HG03025 (cell line): ENCODE data around the gene RETREG1.
"Not testable (repeated sequence)": the region's sequence is repeated elsewhere in the genome, so short reads cannot be mapped to it uniquely, and the experiment has no call there.

ENCODE experiments used
- ATAC-seq: cut with Tn5 transposase; IDR thresholded peaks from one replicate; pipeline ENCODE4 v1.9.1; 2021; ENCODE audit warnings: mild to moderate bottlenecking, moderate library complexity; ENCODE audit not compliant: unreplicated experiment, low FRiP score

The RETREG1 gene

DNA sequence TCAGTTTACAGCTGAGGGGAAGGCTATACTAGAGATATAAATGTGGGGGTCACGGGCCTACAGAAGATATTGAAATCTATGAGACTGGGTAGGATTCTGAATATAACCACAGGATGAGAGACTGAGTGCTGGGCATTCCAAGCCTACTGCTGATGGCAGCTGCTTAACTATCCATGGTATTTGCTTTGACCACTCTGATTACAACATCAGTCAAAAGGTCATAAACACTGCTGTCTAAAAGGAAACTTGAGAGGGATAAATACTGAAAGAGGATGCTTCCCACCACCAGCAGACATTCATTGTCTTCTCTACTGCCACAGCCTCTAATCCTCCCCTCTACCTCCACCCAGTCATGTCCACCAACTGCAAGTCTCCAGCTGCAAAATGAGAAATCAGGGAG is 155.0 kb downstream of the RETREG1 start:
- ATAC-seq, result no peak

DNA sequence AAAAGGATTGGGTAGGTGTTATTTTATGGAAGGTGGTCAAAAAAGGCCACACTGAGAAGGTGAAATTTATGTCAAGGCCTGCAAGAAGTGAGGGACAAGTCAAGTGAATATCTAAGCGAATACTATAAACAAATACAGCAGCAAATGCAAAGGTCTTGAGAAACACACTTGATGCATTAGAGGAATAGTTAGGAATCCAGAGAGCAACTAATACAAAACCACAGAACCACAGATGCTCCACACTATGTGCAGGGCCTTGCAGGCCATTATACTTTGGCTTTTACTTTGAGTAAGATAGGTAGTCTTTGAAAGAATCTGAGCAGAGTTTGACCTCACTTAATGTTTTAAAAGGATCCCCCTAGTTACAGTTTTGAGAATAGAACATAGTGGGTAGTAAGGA is 155.8 kb downstream of the RETREG1 start:
- no peak for ATAC-seq

DNA sequence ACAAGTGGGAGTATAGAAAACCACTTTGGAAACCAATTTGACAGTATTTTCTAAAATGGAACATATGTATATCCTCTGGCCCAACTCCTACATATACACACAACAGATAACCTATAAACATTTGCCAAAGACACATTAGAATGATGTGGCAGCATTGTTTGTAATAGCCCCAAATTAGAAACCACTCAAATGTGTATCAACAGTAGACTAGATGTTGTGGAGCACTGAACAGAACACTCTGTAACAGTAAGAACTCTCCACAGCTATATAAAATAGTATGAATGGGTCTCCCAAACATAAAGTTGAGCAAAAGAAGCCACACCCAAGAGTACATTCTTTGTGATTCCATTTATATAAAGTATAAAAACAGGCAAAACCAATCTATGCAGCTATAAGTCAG is 157.3 kb downstream of the RETREG1 start:
- ATAC-seq, result no peak

DNA sequence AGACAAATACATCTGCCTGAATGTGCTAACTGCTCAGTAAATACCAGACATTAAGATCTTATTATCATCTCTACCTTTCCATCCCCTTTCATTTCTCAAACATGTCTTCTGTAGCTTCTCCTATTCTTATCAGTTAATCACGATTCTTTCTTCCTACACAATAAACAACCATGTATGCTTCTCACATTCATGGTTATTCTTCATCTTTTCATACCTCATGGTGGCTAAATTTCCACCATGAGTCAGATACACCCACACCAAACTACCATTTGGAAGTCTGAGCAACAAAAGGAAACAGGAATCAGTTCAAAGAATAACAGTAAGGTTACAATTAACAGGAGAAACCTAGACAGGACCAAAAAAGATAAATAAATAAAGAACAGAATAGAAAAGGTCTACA is 158.9 kb downstream of the RETREG1 start:
- ATAC-seq, result no peak

DNA sequence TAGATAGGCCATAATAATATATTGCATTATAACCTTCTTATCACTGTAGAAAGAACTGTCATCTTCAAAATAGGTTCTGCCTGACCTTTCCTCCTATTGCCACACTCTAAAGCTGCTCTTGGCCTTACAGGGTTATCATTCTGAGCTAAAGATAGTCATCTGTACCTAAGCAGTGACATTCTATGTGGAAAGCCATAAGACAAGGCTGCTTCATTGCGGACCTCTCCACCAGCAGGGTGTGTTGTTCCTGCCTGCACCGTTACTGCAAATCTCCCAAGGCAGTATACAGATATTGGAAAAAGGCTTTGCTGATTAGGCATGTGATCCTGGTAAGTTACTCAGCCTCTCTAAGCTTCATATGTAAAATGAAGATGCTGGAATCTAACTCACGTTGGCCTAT is 159.3 kb downstream of the RETREG1 start:
- no peak for ATAC-seq

DNA sequence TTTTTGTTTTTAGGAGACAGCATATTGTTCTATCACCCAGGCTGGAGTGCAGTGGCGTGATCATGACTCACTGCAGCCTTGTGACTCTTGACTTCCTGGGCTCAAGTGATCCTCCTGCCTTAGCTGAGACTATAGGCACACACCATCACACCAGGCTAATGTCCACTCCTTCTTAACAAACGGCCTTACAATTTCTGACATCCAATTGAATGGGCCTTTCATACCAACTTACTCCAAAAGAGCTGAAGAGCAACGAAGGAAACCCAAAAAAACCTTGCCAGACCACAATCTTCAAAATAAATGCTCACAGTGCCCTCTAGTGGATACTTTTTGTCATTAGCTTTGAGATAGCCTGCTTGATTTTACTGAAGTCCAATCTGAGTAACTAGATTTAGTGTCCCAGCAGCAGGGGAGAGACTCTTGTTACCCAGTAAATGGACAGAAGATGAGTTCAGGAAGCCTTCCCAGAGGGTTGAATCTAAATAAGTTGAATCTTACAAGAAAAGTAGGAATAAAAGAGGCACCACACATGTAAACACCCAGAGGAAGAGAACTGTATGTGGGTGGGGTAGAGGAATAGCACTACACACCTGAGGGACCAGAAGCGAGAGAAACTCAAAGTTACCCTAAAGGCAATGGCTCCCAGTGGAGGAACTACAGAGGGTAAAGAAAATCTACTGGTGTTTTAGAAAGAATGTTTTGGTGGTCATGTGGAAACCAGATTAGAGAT is 160.5 kb downstream of the RETREG1 start:
- ATAC-seq, result peak; percentile 67

DNA sequence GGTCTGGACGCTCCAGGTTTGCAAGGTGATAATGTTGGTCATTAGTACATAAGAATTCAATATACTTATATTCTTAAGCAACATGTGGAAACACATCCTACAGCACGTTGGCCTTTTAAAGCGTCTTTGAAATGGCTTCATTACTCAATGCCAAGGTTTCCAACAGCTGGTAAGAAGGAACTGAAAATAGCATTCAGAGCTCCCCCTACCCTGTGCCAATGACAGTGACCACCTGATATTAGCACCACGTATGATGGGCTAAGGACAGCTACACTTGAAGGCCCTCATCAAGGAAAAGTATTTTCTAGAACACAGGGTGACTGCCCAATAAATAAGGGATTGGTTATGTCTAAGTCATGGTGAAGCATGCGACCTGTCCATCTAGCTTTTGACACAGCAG is 161.1 kb downstream of the RETREG1 start:
- ATAC-seq, result no peak

DNA sequence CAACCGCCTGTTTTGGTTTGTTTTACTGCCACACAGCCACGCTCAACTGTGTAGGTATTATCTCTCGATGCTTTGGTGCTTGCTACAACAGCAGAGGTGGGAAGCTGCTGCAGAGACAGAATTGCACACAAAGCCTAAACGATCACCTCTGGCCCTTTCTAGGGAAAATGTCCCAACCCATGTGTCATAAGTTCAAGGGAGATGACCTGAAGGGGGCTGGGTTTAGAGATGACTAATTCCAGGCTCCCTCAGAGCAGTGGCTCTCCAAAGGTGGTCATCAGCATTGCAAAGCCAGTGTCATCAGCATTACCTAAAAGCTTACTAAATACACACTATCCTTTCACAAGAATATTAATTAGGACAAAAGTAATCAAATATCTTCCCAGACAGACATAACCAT is 162.1 kb downstream of the RETREG1 start:
- ATAC-seq, result no peak

DNA sequence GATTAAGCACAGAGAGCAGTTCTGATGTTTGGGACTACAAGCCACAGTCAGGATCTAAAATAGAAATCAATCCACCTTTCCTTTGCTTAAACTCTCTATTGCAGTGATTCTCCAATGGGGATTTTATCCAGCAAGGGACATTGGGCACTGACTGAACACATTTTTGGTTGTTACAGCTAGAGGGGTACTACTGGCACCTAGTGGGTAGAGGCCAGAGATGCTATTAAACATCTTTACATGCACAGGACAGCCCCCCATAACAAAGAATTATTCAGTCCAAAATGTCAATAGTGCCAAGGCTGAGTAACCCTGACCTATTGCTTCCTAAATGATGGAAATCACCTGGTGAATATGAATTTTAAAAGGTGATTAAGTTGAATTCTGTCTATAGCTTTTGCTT is 163.2 kb downstream of the RETREG1 start:
- ATAC-seq, result no peak

DNA sequence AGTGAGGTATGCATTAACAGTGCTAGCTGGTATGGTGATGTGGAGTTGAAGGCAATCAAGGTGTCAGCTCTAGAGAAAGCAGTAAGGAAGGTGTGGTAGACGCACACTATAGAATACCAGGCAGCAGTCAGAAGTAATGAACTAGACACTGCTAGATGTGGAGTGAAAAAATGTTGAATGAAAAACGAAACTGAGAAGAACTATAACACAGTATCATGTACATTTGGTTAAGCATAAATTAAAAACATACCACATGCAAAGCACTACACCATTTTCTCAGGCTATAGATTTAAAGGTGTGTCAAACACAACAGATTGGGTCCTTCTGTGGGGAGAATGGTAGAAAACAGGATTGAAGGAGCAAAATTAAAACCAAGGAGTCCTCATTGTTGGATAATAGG is 166.6 kb downstream of the RETREG1 start:
- no peak for ATAC-seq

DNA sequence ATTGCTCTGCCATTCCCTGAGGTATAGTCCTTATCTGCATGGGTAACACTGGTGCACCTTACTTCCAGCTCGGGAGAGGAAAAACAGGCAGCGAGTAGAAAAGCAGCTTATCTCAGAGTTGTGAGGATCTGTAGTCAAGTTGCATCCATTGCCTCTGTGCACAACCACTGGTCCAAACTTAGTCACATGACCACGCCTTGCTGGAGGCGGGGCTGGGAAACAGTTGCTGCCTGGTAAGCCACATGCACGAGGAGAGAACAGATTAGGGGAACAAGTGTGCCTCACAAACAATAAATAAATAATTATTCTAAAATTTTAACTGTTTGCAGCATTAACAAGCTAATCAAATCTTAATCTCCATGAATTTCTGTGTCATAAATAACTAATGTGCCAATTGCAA is 169.8 kb downstream of the RETREG1 start:
- no peak for ATAC-seq

DNA sequence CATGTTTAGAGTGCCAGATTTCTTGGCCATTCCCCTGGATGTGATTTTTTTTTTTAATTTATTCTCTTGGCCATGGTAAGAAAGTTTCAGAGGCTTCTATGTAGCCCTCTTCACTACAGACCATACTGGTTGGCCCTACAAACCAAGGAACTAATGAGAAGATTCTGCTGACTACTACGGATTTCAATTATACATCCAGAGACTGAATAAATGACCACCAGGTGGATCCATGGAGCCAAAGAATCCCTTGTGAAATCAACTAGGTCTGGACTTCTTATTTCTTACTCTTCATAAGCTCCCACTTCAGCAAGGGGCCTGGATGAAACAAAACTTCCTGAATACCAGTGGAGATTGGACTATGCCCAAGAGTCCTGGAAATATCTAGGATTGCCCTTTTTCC is 178.8 kb downstream of the RETREG1 start:
- no peak for ATAC-seq

DNA sequence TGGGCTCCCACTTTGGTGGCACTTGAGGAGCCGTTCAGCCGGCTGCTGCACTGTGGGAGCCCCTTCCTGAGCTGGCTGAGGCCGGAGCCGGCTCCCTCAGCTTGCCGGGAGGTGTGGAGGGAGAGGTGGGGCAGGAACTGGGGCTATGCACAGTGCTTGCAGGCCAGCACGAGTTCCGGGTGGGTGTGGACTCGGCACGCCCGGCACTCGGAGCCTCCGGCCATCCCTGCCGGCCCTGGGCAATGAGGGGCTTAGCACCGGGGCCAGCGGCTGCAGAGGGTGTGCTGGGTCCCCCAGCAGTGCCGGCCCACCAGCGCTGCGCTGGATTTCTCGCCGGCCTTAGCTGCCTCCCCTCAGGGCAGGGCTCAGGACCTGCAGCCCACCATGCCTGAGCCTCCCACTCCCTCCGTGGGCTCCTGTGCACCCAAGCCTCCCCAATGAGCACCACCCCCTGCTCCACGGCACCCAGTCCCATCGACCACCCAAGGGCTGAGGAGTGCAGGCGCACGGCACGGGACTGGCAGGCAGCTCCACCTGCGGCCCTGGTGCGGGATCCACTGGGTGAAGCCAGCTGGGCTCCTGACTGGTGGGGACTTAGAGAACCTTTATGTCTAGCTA is 180.6 kb downstream of the RETREG1 start:
- ATAC-seq, result not testable (repeated sequence)

DNA sequence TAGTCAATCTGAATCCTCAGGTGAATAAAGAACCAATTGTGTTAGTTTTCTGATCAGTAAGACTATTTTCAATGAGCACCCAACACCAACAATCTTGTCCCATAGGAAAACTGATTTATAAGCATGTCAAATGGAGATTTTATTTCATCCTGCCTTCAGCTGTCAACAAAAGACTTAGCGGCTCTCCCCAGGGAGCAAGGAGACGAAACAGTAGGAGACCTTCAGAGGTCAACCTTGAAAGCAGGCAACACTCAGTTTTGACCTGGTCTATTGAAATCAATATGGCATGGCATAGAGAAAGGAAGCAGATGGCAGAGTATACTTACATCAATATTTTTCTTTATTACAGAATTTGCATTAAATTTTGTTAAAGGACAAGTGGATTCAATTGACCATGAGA is 185.3 kb downstream of the RETREG1 start:
- no peak for ATAC-seq

DNA sequence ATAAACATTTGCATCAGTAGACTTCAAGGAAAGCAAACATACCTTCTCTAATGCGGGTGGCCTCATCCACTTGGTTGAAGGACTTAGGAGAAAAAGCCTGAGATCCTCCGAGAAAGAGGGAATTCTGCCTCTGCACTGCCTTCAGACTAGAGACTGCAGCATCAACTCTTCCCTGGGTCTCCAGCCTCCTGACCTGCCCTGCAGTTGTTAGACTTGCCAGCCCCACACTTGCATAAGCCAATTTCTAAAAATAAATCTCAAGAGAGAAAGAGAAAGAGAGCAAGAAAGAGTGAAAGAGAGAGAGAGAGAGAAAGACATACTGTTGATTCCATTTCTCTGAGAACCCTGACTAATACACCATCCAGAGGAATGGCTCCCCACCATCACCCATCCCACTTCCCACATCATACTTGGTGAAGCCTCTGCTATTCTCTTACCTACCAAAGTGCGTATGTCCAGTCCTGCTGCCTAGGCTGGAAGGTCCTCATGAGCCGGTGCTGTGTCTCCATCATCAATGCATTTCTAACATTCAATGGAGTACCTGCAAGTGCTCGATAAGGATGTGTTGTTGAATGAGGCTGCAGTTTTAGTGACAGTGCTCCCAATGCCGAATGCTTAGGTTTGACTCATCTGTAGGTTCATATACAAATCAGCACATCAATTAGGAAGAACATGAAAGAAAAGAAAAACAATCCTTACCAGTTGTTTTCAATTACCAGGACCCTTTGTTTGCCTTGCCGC is 186.3 kb downstream of the RETREG1 start:
- no peak for ATAC-seq

DNA sequence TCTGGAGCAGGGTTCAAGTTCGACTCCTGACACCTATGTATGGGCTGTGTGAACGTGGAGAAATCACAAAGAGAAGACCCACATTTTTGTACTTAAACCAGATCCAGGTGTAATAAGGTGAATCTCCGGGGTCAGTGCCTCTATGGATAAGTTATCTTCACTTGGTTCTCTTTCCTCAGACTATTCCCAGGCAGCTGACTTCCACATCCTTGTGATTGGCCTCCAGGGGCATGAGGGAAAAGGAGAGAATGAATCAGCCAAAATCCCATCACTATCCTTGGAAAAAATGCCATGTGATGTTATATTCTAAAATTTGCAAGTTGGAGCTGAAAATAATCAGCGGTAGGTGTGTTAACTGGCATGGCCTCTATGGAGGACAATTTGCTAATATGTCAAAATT is 188.4 kb downstream of the RETREG1 start:
- no peak for ATAC-seq

DNA sequence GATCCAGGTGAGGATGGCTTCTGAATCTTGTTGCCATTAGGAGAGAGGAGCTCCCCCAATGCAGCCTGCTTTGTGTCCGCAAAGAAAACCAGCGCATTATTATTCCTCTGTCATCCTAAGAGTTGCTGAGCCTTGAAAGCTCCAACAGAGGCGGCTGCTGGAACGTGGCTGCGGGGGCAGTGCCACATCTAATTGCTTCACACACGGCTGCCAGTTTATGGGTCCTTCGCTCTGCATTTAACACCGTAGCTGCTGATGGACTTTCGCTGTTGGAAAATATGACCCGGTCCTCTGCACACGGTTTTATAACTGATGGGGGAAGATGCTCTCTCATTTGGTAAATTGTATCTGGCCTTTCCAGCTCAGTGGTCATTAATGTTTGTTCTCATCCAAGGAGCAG is 189.2 kb downstream of the RETREG1 start:
- no peak for ATAC-seq
